ENCODE measurements around the gene LAMC1.

Gene LAMC1

DNA sequence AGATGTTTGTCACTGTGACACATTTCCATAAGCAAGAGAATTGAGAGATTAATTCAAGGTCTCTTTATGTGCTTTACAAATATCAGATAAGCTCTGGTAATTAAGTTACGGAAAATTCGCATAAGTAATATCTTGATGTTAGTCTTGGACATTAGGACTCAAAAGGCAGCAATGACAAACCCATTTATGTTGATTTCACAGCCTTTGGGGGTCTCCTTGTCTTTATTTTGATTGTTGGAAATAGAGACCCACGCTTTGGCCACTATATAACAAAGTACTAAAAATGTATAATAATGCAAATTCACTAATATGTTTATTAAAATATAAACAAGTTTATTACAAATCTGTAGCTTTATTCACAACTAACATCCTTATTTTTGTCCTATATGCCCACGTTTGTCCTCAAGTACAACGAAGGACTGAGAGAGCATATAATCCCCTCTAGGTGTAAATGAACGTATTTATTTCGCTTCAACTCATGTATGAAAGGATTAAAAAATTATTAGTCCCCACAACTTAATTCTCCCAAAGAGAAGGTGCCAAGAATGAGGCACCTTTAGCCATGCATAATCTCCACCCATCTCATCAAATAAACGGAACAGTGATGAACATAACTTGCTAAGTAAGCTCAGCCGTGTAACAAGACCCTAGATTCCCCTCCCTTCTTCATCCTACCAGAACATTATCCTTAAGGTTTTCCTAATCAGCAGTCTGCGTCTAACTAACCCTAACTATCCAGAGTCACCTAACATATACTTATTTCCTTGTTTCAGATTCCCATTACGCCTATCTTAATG, 1.6 kb upstream of the LAMC1 start:
- no peak for DNase-seq

DNA sequence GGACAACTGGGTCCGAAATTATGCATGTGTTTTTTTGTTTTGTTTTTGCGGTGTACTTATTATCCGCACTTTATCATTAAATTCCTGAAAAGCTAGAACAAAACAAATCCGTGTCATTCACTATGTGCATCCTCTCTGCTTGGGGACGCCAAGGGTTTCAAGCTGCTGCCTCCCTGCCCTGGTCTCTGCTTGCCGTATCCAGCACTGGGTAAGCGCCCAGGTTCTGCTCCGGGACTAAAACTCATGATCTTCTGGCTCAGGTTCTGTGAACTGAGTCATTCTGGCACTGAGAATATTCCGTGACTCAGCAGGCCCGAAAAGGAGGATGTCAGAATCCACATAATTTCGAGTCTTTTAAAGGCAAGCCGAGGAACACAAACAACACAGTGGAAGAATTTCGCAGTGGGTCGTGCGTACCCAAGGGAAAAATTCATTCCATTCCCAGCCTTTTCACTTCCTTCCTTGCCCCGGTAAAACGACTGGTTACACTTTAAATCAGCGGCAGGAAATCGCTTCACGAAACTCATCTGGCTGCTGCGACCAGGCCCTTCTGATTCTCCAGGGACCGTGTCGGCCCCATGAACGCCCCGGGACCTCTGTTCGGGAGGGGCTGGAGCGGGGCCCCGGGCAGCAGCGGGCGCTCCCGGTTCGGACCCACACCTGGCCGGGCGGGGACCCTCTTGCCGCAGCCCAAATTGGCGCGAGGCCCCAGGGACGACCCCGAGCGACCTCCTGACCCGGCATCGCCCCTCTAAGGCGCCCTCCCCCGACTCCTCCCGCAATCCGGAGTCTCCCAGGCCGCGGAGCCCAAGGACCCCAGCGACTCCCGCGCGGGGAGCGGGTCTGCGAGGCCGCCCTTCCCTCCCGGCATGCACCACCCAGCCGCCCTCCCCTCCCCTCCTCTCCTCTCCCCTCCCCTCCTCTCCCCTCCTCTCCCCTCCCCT, 746 bp upstream of the LAMC1 start:
- peak; percentile 88 for DNase-seq

DNA sequence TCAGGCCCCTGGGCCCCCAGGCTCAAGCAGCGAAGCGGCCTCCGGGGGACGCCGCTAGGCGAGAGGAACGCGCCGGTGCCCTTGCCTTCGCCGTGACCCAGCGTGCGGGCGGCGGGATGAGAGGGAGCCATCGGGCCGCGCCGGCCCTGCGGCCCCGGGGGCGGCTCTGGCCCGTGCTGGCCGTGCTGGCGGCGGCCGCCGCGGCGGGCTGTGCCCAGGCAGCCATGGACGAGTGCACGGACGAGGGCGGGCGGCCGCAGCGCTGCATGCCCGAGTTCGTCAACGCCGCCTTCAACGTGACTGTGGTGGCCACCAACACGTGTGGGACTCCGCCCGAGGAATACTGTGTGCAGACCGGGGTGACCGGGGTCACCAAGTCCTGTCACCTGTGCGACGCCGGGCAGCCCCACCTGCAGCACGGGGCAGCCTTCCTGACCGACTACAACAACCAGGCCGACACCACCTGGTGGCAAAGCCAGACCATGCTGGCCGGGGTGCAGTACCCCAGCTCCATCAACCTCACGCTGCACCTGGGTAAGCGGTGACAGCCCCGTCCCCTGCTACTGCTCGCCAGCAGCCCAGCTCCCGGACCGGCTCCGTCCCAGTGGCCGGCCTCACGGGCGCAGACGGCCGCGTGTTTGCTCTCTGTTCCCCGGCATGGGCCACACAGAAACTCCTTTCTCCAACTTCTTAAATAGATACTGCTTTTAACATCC, 539 bp downstream of the LAMC1 start:
- peak; percentile 70 for DNase-seq

DNA sequence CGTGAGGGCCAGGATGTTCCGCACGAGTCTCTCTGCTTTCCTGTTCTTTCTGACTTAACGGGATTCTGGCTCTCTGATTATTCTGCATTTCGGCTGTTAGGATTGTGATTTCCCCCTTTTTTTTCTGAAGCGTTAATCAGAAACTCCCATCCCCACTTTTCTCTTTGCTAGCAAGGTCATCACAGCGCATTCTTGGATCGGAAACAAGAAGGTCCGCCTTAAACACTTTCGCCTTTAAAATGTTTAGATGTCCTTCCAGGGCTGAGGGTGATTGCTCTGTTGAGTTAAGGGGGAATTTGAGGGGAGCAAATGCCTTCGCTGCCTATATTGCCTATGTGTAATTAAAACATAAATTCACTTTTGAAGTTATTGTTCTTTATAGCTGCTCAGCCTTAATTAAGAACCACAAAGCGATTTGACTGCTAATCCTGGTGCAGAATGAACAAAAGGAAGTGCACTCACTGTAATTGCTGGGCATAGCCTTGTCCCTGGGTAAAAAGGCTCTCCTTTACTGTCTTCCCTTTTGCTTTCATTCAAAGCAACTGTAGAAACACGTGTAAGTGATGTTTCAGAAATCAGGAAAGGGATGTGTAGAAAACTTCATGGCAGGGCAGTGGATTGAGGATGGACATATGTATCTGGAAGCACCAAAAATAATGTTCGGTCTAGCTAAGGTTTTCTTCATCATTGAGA, 1.2 kb downstream of the LAMC1 start:
- DNase-seq: no peak

DNA sequence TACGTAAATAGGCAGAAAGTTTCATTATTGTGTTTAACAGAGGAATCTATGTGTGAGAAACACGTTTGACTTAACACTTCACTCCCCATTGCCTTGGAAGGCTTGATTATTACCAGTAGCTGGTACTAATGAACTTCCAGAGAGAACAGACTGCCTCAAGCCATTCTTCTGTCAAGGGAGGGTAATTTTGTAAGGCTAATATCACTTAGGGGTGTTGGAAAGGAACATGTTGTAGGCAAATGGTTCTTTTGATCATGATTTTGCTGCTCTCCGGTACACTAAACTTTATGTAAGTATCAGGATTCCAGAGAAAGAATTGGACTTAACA, 1.8 kb downstream of the LAMC1 start:
- DNase-seq: no peak

DNA sequence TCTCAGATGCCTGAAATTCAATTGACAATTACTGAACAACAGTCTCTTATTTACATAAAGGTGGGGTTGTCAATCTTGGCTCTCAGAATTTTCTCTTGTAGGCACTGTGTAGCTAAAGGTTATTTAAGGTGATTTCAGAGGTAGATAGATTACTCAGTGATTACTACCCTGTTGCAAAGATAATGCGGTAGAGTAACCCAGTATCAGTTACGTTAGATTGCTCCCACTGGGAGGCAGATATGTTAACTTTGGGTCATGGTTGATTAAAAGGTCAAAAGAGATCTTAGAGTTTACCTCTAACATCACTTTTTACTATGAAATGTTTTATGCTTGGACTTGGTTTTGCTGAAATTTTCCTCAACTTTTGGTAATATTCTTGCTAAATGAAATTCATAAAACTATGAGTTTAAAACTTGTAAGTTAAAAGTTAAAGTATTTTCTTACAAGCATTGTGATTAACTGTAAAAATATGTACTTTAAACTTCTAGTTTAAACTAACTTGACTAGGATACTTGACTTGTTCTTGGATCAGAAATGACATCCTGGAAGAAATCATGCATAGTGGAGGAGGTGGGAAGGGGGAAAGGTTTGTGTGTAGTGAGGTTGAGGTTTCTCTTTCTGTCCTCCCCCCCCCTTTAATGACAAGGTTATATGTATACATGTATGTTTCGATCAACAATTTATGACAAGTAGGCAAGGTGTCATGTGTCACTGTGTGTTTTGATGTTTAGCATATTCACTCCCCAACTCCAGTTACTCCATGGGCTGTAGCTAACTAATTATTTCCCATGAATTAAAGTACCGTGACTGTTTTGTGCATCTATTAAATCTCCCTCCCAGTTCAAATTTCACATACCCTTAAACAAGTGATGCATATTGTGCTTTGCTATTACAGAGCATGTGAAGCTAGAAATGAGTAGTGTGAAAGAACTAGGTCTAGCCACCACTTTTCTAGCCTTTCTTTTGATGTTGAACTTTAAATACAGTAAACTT, 2.9 kb downstream of the LAMC1 start:
- no peak for DNase-seq

DNA sequence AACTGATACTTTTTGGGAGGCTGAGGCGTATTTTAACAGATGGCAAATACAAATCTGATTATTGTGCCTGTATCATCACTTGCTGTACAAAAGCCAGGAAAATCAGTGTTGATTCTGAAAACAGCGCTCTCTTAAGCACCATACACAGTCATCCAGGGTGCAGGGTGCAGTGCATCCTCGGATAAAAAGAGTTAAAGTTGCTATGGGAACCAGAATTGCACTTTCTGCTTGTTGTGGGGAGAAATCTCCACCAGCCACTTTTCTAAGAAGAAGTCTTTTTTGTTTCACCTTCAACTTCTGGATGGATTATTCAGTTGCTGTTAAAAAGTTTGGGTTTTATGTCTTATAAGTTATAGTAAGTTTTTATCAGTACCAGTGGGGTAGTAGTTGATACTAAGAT, 3.8 kb downstream of the LAMC1 start:
- no peak for DNase-seq

DNA sequence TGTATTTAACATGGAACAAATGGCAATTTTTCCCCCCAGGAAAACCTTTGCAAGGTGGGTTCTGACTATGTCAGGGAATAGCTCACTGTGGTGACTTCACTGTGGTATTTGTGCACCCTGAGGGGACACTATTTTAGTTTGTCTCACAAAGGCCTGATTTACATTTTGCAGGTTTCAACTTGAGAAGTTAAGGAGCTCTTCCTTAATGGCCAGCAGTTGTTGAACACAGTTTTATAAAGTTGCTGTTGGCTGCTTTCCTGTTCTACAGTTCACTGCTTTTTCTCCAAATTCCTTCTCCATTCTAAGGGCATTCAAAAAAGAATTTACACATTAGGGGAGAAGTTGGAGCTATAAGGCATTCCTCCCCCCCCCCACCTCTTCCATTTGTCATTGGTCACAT, 4.6 kb downstream of the LAMC1 start:
- DNase-seq: no peak

DNA sequence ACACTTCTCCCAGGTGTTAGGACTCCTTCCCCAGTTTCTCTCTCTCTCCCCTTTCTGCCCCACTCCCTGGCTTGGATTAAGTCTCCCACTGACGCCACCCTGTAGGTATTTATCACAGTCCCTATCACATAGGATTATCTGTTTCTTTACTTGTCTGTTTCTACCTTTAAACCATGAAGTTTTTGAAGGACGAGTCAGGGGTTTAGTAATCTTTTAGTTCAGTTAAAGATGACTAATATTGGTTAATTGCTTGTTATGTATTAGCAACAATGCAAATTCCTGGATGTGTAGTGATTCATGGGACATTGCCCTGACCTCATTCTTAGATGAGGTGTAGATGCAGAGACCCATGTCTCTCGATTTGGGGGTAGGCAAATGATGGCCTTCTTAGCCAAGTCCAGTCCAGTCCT, 6.4 kb downstream of the LAMC1 start:
- no peak for DNase-seq

DNA sequence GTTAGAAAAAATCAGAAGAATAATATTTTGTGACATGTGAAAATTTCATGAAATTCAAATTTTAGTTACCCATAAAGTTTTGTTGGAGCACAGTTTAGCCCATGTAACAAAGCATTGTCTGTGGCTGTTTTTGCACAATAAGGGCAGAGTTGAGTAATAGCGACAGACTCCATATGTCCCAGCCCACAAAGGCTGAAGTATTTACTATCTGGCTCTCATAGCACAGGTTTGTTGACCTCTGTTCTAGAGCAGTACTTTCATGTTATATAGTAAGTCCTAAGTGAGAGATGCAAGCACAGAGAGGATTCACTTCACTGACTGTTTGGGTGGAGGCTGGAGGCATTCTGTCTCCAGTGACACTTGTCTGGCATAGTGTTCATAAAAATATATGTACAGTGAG, 6.8 kb downstream of the LAMC1 start:
- no peak for DNase-seq

DNA sequence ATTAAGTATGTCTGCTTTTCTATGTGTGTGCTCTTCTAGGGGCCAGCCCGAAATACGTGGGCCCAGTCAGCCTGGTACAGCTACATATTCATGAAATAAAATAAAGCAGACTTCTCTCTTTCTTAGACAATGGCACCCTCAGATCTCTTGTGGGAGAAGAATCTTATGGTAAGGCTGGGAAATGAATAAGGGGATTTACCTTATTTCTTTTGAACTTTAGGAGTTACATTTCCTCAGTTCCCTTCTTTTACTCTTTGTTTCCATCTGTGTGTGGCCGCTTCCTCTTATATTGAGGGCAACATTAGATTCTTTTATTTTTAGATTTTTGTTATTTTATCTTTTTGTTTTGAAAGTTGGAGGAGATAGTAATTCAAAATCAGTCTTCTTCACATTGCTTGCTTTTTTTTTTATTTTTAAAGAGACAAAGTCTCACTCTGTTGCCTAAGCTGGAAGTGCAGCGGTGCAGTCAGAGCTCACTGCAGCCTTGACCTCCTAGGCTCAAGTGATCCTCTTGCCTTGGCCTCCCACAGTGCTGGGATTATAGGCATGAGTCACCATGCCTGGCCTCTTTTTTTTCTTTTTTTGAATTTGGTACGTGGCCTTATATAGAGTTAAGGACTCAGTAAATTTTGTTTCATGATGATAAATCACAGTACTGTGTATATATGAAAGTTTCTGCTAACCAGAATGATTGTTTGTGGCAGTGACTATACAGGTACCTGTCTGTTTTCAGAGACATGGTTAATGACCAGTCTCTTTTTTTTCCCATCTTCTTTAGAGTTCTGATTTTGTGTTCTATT, 9.1 kb downstream of the LAMC1 start:
- DNase-seq: no peak

DNA sequence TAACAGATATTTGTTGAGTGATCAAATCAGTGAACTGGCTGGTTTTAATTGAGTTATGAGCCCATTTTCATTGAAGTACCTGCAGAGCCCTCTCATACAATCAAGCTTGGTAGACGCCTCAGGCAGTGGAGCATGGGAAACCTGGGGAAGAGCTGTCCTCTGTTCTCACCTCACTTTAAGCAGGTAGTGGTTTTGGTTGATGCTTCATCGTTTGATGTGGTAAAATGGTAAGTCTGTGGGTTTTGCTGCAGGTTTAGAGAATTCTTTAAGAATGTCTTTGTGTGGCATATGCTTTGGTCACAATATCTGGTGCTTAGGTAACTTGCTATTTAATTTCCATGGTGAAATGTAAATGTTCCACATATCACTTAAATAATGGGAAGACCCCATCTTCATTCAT, 10.0 kb downstream of the LAMC1 start:
- DNase-seq: no peak

DNA sequence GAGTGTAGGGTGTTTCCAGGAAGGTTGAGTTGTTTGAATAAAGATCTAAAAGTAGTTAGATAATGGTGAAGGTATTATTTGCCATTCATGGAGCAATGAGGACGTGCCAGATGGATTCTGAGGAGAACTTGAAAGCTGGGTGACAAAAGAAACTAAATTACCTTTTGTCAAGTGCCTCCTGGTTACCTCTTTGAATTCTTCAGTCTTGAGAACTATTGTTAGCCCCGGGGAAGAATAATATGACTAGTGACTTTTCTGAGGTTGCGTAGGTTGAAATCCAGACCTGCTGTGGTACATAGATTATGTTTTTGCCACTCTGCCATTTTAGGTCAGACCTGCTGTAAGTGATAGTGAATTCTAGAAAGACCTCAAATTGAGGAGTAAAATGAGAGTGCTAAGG, 11.5 kb downstream of the LAMC1 start:
- no peak for DNase-seq

DNA sequence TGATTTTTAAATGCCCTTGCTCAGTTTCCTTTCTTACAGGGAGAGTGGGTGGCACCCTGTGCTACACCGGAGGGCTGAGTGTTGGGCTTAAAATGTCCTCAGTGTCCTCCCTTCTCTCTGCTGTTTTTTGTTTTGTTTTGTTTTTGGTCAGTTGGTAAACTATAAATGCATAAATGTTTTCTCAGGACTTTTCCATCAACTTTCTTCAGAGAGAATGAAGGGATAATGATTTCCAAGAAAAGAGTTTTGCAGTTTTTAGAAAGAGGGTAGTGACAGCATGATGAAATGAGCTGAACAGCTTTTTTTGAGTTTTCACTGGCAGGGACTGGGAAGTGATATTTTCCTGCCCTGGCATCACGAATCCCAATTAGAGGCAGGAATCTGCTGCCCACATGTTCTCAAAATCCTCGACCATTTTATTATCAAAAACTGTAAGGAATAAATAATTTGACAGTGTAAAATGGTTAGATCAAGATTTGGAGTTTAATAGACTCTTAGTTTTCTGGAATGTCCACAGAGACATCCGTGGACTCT, 15.2 kb downstream of the LAMC1 start:
- DNase-seq: no peak

DNA sequence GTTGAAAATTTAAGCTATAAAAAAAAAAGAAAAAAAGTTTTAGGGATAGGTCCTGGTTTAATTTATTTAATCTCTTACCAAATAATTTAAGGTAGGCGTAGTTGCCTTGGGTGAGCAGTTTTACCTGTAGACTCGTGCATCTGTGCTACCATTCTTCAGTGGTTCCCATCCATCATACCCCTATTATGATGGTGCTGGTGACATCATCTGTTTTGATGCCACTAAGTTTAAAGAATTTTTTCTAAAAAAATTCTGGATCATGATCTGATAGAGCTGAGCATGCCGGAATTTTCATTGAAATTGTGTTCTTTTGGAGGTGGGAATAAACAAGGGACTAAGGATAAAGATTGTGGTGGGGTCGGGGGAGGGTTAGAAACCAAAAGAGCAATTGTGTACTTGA, 15.7 kb downstream of the LAMC1 start:
- DNase-seq: no peak

DNA sequence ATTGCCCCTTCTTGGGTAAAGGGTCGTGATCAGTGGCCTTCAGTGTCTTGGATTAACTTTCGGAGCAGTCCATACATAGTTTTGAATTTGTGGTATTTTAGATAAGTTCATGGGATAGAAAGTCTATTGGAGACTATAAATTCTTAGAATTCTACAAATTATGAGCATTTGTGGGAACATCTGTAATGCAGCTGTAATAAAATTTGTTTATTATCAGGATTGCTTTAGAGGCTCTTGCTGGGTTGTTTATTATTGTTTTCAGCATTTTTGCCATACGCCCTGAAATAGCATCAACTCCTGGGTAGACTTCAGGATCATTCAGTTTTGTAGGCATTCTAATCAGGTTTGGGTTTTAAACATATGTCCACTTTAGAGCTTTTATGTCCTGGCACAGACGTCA, 16.1 kb downstream of the LAMC1 start:
- DNase-seq: no peak

DNA sequence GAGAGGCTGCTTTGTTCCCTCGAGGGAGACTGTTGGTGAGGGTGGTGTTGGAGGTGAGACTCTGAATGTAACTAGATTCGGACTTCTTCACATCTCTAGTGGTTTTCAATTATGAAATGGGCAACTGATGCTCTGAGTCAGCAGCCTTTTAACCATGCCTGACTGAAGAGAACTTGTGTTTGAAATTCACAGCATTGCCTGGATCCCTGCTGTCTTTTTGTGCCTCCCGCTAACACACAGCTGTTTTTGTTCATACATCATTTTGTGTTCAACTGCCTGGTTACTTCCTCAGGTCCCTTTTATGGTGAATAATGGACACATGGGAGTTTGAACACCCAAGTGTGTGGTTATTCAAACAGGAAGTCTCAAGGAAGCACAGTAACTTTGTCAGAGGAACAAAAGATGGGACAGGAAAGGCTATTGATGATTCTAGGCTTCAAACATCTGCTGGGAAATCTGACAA, 16.8 kb downstream of the LAMC1 start:
- no peak for DNase-seq

DNA sequence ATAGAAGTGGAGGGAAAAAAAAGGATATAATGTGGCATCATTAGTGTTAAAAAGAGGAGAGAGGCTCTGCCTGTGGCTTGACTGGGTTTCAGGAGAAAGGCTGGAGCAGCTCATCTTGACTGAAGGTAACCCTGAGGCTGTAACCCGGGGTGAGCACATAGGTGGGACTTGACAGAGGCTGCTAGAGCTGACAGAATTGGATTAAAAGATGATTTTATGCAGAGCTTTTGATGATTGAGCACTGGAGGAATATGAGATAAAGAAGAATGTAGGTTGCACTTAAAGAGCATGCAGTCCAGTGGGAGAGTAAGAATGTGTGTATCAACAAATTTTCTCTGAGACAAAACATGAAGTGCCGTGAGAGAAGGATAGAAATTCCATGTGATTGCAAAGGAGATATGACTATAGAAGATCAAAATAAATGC, 17.3 kb downstream of the LAMC1 start:
- no peak for DNase-seq

DNA sequence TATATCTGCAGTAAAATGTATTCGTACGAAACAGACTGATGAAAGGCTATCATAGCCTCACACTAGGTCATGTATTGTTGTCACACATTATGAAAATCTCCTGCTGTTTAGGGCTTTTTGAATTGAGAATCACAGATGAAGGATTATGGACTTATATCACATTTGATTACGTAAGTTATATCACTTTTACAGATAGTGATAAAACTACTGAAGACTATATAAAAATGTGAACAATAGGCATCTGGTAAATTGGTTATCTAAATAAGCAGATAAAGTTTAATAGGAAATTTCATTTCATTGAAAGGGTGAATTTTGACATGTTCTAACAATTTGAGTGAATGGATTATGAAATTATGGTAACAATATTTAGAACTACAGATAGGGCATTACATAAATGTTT, 20.0 kb downstream of the LAMC1 start:
- DNase-seq: no peak

Measured in NCI-H1048 (cell line).